Measurements from ENCODE around the gene EZH2. TPM values are rescaled to one million over a fixed set of nuclear protein-coding genes. Genes with fewer than 3 reads are reported as not detected.

Gene EZH2
- total RNA-seq, 4 donors from 2014 or later = 0.62 to 1.5 (median 0.65) TPM

DNA sequence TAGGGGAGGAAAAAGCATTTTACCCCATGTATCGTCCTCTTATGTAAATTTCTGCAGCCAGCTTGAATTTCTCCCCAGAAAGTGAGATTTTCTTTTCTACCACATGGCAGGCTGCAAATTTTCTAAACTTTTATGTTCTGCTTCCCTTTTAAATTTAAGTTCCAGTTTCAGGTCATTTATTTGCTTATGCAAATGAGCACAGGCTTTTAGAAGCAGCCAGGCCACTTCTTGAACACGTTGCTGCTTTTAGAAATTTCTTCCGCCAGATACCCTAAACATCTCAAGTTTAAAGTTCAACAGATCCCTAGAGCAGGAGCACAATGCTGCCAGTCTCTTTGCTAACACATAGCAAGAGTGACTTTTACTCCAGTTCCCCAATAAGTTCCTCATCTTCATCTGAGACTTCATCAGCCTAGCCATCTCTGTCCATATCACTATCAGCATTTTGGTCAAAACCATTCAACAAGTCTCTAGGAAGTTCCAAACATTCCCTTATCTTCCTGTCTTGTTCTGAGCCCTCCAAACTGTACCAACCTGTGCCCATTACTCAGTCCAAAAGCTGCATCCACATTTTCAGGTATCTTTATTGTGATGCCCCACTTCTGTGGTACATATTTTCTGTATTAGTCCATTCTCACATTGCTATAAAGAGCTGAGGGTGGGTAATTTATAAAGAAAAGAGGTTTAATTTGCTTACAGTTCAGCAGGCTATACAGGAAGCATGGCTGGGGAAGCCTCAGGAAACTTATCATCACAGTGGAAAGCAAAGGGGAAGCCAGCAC is 16.3 kb downstream of the EZH2 start:
- Histone ChIP-seq H3K4me3 (no peak overlapping the region), H3K36me3 (no peaks in the 10 kb centered on the region), H3K4me1 (no peaks in the 10 kb centered on the region), H3K9me3 (peaks cover 0 to 16% (median 0%) of the 10 kb centered on the region in 3 donors), H3K27me3 (no peaks in the 10 kb centered on the region), H3K27ac (no peak overlapping the region)
- WGBS, 2 donors (ENCODE audit: low coverage in 1 of 2) = 88 to 91% methylated on average over 3 of the region's 3 CpGs
- TF ChIP-seq EP300 (IDR thresholded peaks at IDR 0.05) (no peak), POLR2AphosphoS5 (IDR thresholded peaks at IDR 0.05) (no peak), POLR2A (IDR thresholded peaks at IDR 0.05) (no peak)
- TF ChIP-seq, protein P1, sequence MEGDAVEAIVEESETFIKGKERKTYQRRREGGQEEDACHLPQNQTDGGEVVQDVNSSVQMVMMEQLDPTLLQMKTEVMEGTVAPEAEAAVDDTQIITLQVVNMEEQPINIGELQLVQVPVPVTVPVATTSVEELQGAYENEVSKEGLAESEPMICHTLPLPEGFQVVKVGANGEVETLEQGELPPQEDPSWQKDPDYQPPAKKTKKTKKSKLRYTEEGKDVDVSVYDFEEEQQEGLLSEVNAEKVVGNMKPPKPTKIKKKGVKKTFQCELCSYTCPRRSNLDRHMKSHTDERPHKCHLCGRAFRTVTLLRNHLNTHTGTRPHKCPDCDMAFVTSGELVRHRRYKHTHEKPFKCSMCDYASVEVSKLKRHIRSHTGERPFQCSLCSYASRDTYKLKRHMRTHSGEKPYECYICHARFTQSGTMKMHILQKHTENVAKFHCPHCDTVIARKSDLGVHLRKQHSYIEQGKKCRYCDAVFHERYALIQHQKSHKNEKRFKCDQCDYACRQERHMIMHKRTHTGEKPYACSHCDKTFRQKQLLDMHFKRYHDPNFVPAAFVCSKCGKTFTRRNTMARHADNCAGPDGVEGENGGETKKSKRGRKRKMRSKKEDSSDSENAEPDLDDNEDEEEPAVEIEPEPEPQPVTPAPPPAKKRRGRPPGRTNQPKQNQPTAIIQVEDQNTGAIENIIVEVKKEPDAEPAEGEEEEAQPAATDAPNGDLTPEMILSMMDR (IDR thresholded peaks at IDR 0.05) = no peak
- no peak for ATAC-seq

DNA sequence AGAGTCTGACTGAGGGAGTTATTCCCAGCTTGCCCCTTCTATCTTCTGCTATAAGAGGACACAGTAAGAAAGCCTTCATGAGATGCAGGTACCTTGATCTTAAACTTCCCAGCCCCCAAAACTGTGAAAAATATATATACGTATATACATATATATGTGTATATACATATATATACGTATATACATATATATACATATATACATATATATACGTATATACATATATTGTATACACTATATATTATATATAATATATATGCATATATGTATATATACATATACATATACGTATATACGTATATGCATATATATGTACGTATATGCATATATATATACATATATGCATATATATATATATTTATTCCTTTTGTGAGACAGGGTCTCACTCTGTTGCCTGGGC is 17.7 kb downstream of the EZH2 start:
- H3K27ac ChIP-seq = no peak overlapping the region
- H3K27me3 ChIP-seq = no peaks in the 10 kb centered on the region
- ATAC-seq = no peak
- 88 to 93% methylated on average over 6 of the region's 6 CpGs for WGBS, 2 donors (ENCODE audit: low coverage in 1 of 2)
- peaks cover 0 to 16% (median 0%) of the 10 kb centered on the region in 3 donors for H3K9me3 ChIP-seq
- H3K36me3 ChIP-seq = no peaks in the 10 kb centered on the region
- TF ChIP-seq POLR2A (IDR thresholded peaks at IDR 0.05) (no peak), EP300 (IDR thresholded peaks at IDR 0.05) (no peak), POLR2AphosphoS5 (IDR thresholded peaks at IDR 0.05) (no peak)
- TF ChIP-seq, protein P1 (IDR thresholded peaks at IDR 0.05) = no peak
- H3K4me3 ChIP-seq = no peak overlapping the region
- no peaks in the 10 kb centered on the region for H3K4me1 ChIP-seq

- H3K27me3 ChIP-seq = no peaks in the 10 kb centered on the region
- TF ChIP-seq, protein P1 (IDR thresholded peaks at IDR 0.05) = no peak
- no peak for TF ChIP-seq POLR2A (IDR thresholded peaks at IDR 0.05)
- no peak for TF ChIP-seq POLR2AphosphoS5 (IDR thresholded peaks at IDR 0.05)
- no peak for TF ChIP-seq EP300 (IDR thresholded peaks at IDR 0.05)
- WGBS, 2 donors (ENCODE audit: low coverage in 1 of 2) = 100% methylated on average over 2 of the region's 2 CpGs
Measured at GRCh38 chr7:148865283-148865682, 18.8 kb downstream of the EZH2 start.

GRCh38 chr7:148863324-148863723 is 20.8 kb downstream of the EZH2 start:
- H3K9me3 ChIP-seq = peaks cover 0 to 15% (median 0%) of the 10 kb centered on the region in 3 donors
- H3K27me3 ChIP-seq = no peaks in the 10 kb centered on the region
- no peak for ATAC-seq
- H3K27ac ChIP-seq = no peak overlapping the region
- no peak overlapping the region for H3K4me3 ChIP-seq
- H3K36me3 ChIP-seq = no peaks in the 10 kb centered on the region
- H3K4me1 ChIP-seq = no peaks in the 10 kb centered on the region
- 65 to 76% methylated on average over 2 of the region's 2 CpGs for WGBS, 2 donors (ENCODE audit: low coverage in 1 of 2)
- TF ChIP-seq, protein P1 (IDR thresholded peaks at IDR 0.05) = no peak
- TF ChIP-seq POLR2AphosphoS5 (IDR thresholded peaks at IDR 0.05) (no peak), EP300 (IDR thresholded peaks at IDR 0.05) (no peak), POLR2A (IDR thresholded peaks at IDR 0.05) (no peak)

More at GRCh38 chr7:148865283-148865682, 18.8 kb downstream of the EZH2 start:
- Histone ChIP-seq H3K36me3 (no peaks in the 10 kb centered on the region), H3K9me3 (peaks cover 0 to 16% (median 0%) of the 10 kb centered on the region in 3 donors), H3K4me3 (no peak overlapping the region), H3K27ac (no peak overlapping the region), H3K4me1 (no peaks in the 10 kb centered on the region)
- ATAC-seq = no peak

- Histone ChIP-seq H3K4me1 (no peaks in the 10 kb centered on the region), H3K36me3 (no peaks in the 10 kb centered on the region), H3K4me3 (no peak overlapping the region), H3K9me3 (peaks cover 0 to 6% (median 0%) of the 10 kb centered on the region in 3 donors), H3K27me3 (no peaks in the 10 kb centered on the region), H3K27ac (no peak overlapping the region)
- ATAC-seq = no peak
- WGBS, 2 donors (ENCODE audit: low coverage in 1 of 2) = 78 to 80% methylated on average over 3 of the region's 3 CpGs
- TF ChIP-seq POLR2AphosphoS5 (IDR thresholded peaks at IDR 0.05) = no peak
- TF ChIP-seq POLR2A (IDR thresholded peaks at IDR 0.05) = no peak
- TF ChIP-seq, protein P1 (IDR thresholded peaks at IDR 0.05) = no peak
- no peak for TF ChIP-seq EP300 (IDR thresholded peaks at IDR 0.05)
Measured at GRCh38 chr7:148862481-148862880, 21.6 kb downstream of the EZH2 start.
